LNCAP (cell line): ENCODE measurements around the gene BTBD17.

Experiments
- TF ChIP-seq, protein P1 (sequence below): fragments of 450-650 bp; IDR thresholded peaks from 2 replicates; pipeline ENCODE4 v1.5.1; 2017; ENCODE audit warnings: mild to moderate bottlenecking

Gene BTBD17

DNA sequence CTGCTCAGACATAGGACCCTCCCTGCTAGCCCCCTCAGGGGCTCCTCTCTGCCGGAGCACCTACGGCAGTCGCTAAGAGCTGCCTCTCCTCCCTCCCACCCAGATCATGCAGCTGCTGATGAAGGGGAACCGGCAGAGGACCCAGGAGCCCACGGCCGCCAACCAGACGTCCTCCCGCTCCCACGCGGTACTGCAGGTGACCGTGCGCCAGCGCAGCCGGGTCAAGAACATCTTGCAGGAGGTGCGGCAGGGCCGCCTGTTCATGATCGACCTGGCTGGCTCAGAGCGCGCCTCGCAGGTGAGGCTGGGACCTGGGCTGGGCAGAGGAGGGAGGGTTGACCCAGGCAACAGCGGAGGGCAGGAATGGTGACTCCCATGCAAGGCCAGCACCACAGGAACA, 17.0 kb downstream of the BTBD17 start:
- TF ChIP-seq, protein P1, sequence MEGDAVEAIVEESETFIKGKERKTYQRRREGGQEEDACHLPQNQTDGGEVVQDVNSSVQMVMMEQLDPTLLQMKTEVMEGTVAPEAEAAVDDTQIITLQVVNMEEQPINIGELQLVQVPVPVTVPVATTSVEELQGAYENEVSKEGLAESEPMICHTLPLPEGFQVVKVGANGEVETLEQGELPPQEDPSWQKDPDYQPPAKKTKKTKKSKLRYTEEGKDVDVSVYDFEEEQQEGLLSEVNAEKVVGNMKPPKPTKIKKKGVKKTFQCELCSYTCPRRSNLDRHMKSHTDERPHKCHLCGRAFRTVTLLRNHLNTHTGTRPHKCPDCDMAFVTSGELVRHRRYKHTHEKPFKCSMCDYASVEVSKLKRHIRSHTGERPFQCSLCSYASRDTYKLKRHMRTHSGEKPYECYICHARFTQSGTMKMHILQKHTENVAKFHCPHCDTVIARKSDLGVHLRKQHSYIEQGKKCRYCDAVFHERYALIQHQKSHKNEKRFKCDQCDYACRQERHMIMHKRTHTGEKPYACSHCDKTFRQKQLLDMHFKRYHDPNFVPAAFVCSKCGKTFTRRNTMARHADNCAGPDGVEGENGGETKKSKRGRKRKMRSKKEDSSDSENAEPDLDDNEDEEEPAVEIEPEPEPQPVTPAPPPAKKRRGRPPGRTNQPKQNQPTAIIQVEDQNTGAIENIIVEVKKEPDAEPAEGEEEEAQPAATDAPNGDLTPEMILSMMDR: no peak

DNA sequence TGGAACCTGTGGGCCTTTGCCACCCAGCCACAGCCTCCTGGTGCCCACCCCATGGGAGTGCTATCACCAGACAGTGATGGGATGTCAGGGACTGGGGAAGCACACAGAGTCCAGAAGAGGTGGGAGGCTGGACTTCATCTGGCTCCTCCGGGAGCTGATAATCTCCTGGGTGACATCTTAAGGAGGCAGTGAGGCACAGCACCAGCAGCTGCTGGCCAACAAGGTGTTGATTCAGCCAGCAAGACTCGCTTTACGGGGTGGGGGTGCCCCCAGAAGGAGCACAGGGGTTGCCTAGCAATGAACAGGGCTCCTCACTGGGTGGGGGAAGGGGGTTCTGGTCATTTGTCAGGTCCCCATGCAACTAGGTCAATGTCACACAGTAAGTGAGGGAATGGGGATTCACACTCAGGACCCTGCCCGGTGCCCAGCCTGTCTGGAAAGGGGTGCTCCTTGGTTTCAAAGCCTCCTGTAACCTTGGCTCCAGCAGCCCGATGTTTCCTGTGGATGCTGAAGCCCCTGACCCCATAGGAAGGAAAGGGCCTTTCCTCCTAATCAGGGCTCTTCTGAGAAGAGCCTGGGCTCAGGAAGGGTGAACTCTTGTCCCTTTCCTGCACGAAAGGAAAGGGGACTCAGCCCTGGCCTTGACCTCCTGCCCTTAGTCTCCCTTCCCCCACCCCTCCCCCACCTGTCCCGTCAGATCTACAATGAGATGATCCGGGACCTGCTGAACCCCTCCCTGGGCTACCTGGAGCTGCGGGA, 18.0 kb downstream of the BTBD17 start:
- TF ChIP-seq, protein P1: no peak

DNA sequence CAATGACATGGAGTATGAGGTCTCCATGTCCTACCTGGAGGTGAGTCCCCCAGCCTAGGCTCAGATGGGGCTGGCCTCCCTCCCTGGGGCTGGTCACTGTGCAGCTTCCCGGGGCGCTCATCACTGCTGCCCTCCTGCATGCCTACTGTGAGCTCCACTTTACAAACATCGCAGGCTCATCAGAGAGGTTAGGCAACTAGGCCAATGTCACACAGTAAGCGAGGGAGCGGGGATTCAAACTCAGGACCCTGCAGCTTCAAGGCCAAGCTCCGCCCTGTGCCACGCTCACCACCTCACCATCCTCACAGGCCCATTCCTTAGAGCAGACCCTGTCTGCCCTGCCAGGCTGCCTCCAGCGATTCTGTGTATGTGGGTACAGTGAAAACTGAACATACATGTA, 18.5 kb downstream of the BTBD17 start:
- TF ChIP-seq, protein P1: no peak

DNA sequence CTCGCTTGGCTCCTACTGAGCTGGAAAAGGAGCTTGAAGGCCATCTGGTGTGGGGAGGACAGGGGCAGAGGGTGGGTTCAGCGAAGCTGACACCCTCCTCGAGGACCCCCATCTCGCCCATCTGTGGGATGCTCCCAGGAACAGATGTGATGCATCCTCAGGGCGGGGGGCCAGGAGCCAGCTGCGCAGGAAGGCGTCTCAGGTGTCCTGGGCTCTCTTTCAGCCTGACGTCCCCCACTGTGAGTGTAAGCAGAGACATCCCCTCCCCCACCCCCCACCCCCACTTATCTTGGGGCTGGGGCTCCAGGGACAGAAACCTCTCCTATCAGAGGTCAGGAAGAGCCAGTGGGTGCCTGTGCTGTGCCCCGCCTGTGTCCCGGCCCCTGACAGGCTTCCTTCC, 19.4 kb downstream of the BTBD17 start:
- TF ChIP-seq, protein P1: no peak

DNA sequence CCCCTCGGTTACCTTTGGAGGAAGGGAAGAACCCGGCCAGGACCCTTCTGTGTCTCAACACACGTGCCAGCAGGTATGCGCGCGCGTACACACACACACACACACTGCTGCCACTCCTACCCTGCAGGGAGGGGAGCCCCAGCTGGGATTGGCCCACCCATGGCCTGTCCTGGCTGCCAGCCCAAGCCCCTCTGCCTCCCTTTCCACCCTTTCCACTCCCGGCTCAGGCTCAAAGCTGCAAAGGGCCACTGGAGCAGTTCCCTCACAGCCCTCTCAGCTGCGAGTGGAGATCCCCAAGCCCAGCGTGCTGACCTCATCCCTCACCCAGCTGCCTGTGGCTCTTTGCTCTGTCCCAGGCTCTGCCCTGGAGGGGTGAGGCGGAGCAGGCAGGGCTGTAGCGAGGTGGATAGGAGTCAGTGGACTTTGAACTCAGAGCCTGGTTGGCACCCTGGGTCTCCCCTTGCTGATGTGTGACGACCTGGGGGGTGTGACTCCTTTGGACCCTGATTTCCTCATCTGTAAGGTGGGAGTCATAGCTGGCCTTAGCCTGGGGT, 21.1 kb downstream of the BTBD17 start:
- TF ChIP-seq, protein P1: no peak

DNA sequence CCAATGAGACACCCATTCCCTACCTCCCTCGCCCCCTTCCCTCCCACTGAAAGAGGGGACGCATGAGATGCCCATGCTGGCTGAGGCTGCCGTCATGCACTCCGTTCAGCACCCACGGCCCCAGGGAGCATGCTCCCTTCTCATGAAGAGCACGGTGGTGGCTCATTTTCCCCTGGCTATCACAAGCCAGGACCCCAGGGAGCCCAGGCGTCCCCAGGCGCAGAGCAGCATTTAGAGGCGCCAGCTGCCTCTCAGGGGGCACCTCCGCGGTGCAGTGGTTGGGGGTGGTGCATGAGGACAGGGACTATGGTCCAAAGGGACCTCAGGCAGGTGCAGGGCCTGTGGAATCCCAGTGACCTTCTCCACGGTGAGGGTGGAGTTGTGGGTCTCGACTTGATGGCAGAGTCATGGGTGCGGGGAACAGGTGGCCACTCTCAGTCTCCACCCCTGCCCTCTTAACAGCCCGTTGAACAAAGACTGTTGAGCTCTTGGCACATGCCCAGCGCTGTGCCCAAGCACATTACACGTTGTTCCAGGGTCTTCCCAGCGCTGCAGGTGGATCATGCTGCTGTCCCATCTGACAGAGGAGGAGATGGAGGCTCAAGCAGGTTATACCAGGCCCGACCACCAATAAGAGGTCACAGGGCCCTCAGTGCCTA, 22.0 kb downstream of the BTBD17 start:
- TF ChIP-seq, protein P1: no peak

DNA sequence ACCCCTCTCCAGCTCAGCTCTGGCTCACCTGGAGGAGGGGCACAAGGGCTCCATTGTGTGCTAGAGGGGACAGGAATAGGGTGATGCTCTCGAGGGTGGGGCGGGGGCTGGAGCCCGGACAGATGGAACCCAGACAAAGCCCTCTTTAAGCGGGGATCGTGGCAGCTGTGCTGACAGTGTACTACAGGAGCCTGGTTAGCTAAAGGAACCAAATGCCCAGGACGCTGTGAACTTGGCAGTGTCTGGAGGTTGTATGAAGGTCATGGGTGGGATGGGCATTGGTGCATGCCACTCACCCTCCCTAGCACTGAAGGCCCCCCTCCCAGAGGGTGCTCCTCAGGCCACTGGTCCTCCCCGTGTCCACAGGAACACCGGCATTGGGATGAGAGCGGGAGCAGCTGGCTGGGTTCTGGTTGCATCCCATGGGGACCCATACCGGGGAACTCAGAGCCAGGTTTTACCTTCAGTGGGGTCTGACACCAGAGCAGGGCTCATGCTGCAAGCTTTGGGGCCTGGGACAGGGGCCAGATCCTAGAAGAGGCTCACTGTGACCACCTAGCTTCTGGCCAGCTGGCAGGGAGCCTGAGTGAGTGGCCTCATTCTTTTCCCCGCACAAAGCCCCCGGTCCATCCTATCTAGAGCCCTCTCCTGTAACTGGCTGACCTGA, 23.7 kb downstream of the BTBD17 start:
- TF ChIP-seq, protein P1: no peak
